ENCODE measurements around the gene GRID1. TPM values are rescaled to one million over a fixed set of nuclear protein-coding genes. Genes with fewer than 3 reads are reported as not detected.

The GRID1 gene
- total RNA-seq, 1 experiment from 2014 or later: not detected

DNA sequence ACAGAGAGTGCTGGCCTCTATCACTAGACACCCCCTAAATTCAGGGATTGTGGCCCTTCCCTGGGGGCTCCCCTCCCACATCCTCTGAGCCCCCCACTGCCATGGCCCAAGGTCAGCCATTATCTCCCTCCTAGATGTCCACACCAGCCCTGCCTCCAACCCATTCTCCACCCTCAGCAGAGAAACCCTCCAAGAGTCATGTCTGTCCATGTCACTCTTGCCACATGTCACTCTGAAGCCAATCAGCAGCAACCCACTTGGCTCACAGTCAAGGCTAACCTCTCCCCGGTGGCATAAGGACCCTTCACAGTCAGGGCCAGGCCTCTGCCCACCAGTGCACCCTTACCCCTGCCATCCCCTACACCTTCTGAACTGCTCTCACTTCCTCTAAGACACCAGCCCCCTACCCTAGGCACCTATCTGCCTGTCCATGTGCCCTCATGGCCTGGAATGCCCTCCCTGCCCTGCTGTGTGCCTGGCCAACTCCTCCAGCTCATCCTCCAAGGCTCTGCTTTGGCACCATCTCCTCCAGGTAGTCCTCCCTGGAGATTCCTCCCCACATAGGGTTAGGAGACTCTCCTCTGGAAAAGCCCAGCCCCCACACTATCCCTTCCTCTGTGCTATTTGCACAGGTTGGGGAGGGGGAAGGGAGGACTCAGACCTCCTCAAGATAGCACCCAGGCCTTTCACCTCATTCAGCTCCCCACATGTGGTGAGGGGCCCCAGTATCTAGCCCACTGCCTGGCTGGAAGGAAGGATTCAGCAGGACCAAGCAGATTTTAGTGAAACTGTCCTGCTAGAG, 83.7 kb downstream of the GRID1 start:
- Histone ChIP-seq H3F3A (ENCODE audit: low read length, unreplicated experiment) (no peaks in the 10 kb centered on the region), H3K9ac (ENCODE audit: low read length) (no peak overlapping the region), H3K4me2 (ENCODE audit: low read length) (no peak overlapping the region), H3K79me2 (ENCODE audit: low read length) (no peaks in the 10 kb centered on the region), H3K9me3 (ENCODE audit: low read length) (no peaks in the 10 kb centered on the region), H3K36me3 (ENCODE audit: low read depth, low read length) (no peaks in the 10 kb centered on the region), H3K27ac (ENCODE audit: low read length) (no peak overlapping the region), H3K4me1 (ENCODE audit: insufficient read depth, low read length) (no peaks in the 10 kb centered on the region), H4K20me1 (ENCODE audit: low read length) (no peaks in the 10 kb centered on the region), H3K27me3 (ENCODE audit: low read length) (no peaks in the 10 kb centered on the region), H3K4me3 (ENCODE audit: low read length) (no peak overlapping the region), H2AFZ (ENCODE audit: low read length) (no peak overlapping the region), H3K9me2 (replicated peaks; ENCODE audit: low read length) (no peaks in the 10 kb centered on the region)
- no peak for DNase-seq
- intact Hi-C loops (cut with micrococcal nuclease): no loop called here
- ATAC-seq: no peak
- BruUV-seq (replicated peaks): no TSS peak
- ChIA-PET POLR2A (ENCODE audit: unreplicated experiment) (no interaction called here), CTCF (no interaction called here)
- TF ChIP-seq, protein P1, sequence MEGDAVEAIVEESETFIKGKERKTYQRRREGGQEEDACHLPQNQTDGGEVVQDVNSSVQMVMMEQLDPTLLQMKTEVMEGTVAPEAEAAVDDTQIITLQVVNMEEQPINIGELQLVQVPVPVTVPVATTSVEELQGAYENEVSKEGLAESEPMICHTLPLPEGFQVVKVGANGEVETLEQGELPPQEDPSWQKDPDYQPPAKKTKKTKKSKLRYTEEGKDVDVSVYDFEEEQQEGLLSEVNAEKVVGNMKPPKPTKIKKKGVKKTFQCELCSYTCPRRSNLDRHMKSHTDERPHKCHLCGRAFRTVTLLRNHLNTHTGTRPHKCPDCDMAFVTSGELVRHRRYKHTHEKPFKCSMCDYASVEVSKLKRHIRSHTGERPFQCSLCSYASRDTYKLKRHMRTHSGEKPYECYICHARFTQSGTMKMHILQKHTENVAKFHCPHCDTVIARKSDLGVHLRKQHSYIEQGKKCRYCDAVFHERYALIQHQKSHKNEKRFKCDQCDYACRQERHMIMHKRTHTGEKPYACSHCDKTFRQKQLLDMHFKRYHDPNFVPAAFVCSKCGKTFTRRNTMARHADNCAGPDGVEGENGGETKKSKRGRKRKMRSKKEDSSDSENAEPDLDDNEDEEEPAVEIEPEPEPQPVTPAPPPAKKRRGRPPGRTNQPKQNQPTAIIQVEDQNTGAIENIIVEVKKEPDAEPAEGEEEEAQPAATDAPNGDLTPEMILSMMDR (conservative IDR thresholded peaks at IDR 0.05; ENCODE audit: low read depth, low read length): no peak
- TF ChIP-seq EZH2 (IDR thresholded peaks at IDR 0.05; ENCODE audit: low read length, unreplicated experiment): no peak
- TF ChIP-seq EZH2phosphoT487 (IDR thresholded peaks at IDR 0.05; ENCODE audit: borderline replicate concordance, low read length): no peak

DNA sequence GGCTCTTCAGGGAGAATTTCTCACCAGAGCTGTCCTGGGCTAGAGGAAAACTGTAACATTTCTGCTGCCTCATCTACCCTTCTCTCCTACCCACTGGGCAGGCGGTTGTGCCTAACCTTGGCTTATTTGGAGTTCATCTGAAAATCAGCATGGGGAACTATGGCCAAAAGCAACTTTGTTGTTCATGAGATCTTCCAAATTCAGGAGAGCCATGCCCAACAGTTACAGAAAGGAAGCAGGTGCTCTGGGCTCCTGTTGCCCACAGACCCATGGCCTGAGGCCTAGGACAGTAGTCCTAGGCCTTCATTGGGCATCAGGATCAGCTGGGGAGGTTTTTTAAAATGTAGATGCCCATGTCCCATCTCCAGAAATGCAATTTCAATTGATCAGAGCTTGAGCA, 85.2 kb downstream of the GRID1 start:
- H4K20me1 ChIP-seq (ENCODE audit: low read length): no peaks in the 10 kb centered on the region

DNA sequence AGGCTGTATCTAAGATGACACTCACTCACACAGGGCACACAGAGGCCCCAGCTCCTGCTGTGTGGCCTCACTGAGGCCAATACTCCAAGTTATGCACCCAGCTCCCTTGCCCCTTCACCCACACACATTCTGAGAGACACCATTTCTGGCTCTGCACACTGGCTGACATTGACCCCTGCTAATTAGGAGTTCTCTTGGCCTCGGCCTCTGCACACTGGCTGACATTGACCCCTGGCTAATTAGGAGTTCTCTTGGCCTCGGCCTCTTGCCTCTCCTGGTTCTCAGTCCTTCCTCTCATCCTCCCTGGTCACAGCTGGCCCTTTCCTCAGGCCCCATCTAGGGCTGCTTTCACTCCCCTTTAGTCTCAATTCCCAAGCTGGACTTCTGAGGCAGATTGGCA, 97.3 kb downstream of the GRID1 start:
- BruUV-seq (replicated peaks): no TSS peak
- Histone ChIP-seq H3K27me3 (ENCODE audit: low read length) (no peaks in the 10 kb centered on the region), H3K36me3 (ENCODE audit: low read depth, low read length) (no peaks in the 10 kb centered on the region), H3K9me3 (ENCODE audit: low read length) (no peaks in the 10 kb centered on the region), H3F3A (ENCODE audit: low read length, unreplicated experiment) (no peaks in the 10 kb centered on the region), H3K27ac (ENCODE audit: low read length) (no peak overlapping the region), H2AFZ (ENCODE audit: low read length) (no peak overlapping the region), H3K9me2 (replicated peaks; ENCODE audit: low read length) (no peaks in the 10 kb centered on the region), H3K4me3 (ENCODE audit: low read length) (no peak overlapping the region), H3K4me2 (ENCODE audit: low read length) (no peak overlapping the region), H3K9ac (ENCODE audit: low read length) (no peak overlapping the region), H3K4me1 (ENCODE audit: insufficient read depth, low read length) (no peaks in the 10 kb centered on the region), H3K79me2 (ENCODE audit: low read length) (no peaks in the 10 kb centered on the region), H4K20me1 (ENCODE audit: low read length) (no peaks in the 10 kb centered on the region)
- DNase-seq (no peak), ATAC-seq (no peak)
- POLR2A ChIA-PET (ENCODE audit: unreplicated experiment): no interaction called here
- intact Hi-C loops (cut with micrococcal nuclease): no loop called here
- CTCF ChIA-PET: no interaction called here
- no peak for TF ChIP-seq EZH2 (IDR thresholded peaks at IDR 0.05; ENCODE audit: low read length, unreplicated experiment)
- TF ChIP-seq EZH2phosphoT487 (IDR thresholded peaks at IDR 0.05; ENCODE audit: borderline replicate concordance, low read length): no peak
- TF ChIP-seq, protein P1 (conservative IDR thresholded peaks at IDR 0.05; ENCODE audit: low read depth, low read length): no peak

More for the DNA sequence above, 85.2 kb downstream of the GRID1 start:
- Histone ChIP-seq H3K9ac (ENCODE audit: low read length) (no peak overlapping the region), H3K4me3 (ENCODE audit: low read length) (no peak overlapping the region), H3F3A (ENCODE audit: low read length, unreplicated experiment) (no peaks in the 10 kb centered on the region), H3K27me3 (ENCODE audit: low read length) (no peaks in the 10 kb centered on the region), H3K4me1 (ENCODE audit: insufficient read depth, low read length) (no peaks in the 10 kb centered on the region), H3K9me2 (replicated peaks; ENCODE audit: low read length) (no peaks in the 10 kb centered on the region), H3K79me2 (ENCODE audit: low read length) (no peaks in the 10 kb centered on the region), H3K36me3 (ENCODE audit: low read depth, low read length) (no peaks in the 10 kb centered on the region), H3K27ac (ENCODE audit: low read length) (no peak overlapping the region), H3K9me3 (ENCODE audit: low read length) (no peaks in the 10 kb centered on the region), H2AFZ (ENCODE audit: low read length) (no peak overlapping the region), H3K4me2 (ENCODE audit: low read length) (no peak overlapping the region)
- no peak for TF ChIP-seq EZH2phosphoT487 (IDR thresholded peaks at IDR 0.05; ENCODE audit: borderline replicate concordance, low read length)
- TF ChIP-seq, protein P1 (conservative IDR thresholded peaks at IDR 0.05; ENCODE audit: low read depth, low read length): no peak
- BruUV-seq (replicated peaks): no TSS peak
- CTCF ChIA-PET: no interaction called here
- DNase-seq: no peak
- intact Hi-C loops (cut with micrococcal nuclease): no loop called here
- no peak for ATAC-seq
- POLR2A ChIA-PET (ENCODE audit: unreplicated experiment): no interaction called here

Measured in PC-3 (cell line).